Testis (tissue), 2 donors: ENCODE data around the gene ARFGAP1.

Experiments
- CTCF ChIP-seq, 3 experiments: fragments of 450-650 bp in 2 of 3; fragments of 200-600 bp in 1 of 3; sonication (generic) in 1 of 3; IDR thresholded peaks; one replicate each; pipeline ENCODE4 v1.5.1; 2016 to 2019; ENCODE audit warnings: antibody characterized with exemption in 3 of 3, mild to moderate bottlenecking in 2 of 3, moderate library complexity in 1 of 3
- POLR2A ChIP-seq: fragments of 450-650 bp; IDR thresholded peaks from one replicate; pipeline ENCODE4 v1.6.1; 2017; ENCODE audit warnings: antibody characterized with exemption, mild to moderate bottlenecking, moderate library complexity

GRCh38 chr20:63288581-63289251, 16.1 kb downstream of the ARFGAP1 start:
- TF ChIP-seq CTCF (IDR thresholded peaks at IDR 0.05) (no peak), POLR2A (no peak)
